GM12892 (cell line): ENCODE results near the gene GNG11.

Experiments
- DNase-seq: peaks from one replicate; pipeline ENCODE4 v3.0.0; 2011; ENCODE audit not compliant: insufficient read length
- FAIRE-seq: peaks from 2 replicates; lab custom pipeline; 2011; peaks lifted over from hg19 to GRCh38; lab: Jason Lieb, UNC
- POLR2A ChIP-seq: IDR thresholded peaks from 2 replicates; pipeline ENCODE4 v1.6.1; 2011; ENCODE audit warnings: low read depth, low read length, control low read depth
- POLR2AphosphoS5 ChIP-seq: IDR thresholded peaks from 2 replicates; pipeline ENCODE4 v1.6.1; 2011; ENCODE audit warnings: low read depth, low read length, control low read depth
- TAF1 ChIP-seq: IDR thresholded peaks from 2 replicates; pipeline ENCODE4 v1.6.1; 2011; ENCODE audit warnings: low read depth, mild to moderate bottlenecking, control low read depth, low read length, borderline replicate concordance

The GNG11 gene

DNA sequence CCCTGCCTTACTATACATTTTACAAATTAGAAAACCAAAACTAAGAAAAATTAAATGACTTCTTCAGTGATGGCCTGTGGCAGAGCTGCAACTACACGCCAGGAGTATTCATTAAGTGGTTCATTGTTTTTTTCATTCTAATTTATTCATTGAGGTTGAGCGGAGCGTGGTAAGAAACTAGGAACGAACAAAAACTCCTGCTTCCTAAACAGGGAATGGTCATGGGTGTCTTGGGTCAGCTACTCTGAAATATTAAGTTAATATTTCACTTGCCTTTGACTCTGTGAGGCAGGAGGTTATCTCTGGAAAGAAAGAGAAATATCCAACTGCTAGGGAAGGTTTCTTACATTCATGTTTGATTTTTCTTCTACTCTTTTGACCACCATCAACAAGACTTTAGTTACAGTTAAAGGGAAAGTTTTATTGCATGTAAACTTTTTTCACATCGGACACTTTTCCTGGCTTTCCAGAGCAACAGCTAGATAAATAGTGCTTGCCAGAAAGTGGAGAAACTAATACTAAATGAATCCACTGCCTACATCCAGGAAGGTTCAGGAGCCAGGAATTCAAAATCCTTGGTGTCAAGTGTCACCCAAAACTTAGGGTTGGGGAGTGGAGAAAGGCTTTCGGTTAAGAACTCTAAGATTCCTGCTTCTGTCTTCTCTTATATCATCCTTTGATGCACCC, 896 bp upstream of the GNG11 start:
- no peak for DNase-seq

DNA sequence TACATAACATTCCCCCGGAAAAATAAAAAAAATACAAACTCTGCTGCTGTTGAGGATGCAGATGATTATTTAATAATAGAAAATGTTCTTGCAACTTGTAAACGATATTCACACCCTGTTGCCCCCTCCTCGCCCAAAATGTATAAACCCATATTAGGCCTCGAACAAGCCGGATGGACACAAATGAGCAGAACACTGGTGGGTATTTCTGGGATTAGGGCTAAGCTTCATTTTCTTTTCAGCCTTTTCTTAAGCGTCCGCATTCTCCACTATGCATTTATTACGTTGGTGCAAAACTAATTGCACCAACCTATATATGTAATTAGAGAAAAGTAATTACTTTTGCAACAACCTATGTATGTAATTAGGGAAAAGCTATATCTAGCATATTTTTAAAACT, 349 bp upstream of the GNG11 start:
- TF ChIP-seq POLR2A (no peak), TAF1 (no peak), POLR2AphosphoS5 (no peak)
- FAIRE-seq = no peak
- no peak for DNase-seq

More for the DNA sequence above, 896 bp upstream of the GNG11 start:
- TF ChIP-seq TAF1 (no peak), POLR2A (no peak), POLR2AphosphoS5 (no peak)
- no peak for FAIRE-seq

DNA sequence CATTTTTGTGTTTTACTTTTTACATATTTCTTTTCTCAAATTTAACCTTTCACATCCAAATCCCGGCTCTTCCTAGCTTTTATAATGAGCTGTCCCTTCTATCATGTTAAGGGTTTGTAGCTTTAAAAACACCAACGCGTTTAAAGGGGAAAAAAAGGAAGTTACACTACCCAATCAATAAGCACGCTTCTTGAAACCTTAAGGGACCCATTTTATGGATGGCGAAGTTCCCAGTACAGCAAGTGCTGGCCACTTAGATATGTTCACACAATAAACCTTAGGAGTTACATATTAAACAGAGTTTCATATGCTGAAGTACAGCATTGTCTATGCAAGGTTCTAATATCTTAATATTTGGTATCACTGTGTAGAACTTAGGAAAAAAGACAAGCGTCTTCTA, 1.8 kb downstream of the GNG11 start:
- no peak for TF ChIP-seq TAF1
- FAIRE-seq = no peak

DNA sequence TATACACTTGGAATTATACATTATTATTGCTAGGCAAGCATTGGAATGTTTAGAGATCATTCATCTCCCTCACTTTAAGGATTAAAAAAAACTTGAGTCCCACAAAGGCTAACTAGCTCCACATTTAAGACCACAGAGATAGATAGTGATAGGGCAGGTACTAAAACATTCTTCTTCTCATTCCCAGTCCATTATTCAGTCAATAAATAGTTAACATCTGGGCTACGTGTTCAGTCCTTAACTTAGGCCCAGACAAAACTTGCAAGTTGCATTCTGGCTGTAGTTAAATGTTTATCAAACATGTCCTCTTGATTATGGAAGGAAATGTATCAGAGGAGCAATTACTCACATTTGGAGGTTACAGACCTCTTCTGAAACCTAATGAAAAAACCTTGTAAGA, 2.4 kb downstream of the GNG11 start:
- FAIRE-seq (no peak), DNase-seq (no peak)
- TF ChIP-seq POLR2AphosphoS5 = no peak
- TF ChIP-seq POLR2A = no peak
- no peak for TF ChIP-seq TAF1

More for the DNA sequence above, 1.8 kb downstream of the GNG11 start:
- DNase-seq = no peak

DNA sequence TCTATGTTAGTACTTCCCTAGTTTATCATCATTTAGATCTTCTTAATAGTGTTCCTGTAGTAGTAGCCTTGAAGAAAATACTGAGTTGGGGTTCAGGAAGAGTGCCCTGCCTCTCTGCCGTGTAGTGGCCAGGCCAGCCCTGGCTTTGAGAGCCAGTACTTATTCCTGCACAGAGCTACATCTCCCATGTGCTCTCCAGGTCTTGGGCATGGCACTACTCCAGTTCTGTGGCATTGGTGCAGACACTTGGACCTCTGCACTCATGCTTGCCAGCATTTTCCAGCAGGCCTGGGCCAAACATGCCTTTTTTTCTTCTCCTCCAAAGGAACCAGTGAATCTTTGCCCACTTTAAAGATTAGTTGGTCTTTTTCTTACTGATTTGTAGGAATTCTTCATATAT, 5.3 kb downstream of the GNG11 start:
- FAIRE-seq (no peak), DNase-seq (no peak)
- TF ChIP-seq POLR2AphosphoS5 (no peak), TAF1 (no peak)

DNA sequence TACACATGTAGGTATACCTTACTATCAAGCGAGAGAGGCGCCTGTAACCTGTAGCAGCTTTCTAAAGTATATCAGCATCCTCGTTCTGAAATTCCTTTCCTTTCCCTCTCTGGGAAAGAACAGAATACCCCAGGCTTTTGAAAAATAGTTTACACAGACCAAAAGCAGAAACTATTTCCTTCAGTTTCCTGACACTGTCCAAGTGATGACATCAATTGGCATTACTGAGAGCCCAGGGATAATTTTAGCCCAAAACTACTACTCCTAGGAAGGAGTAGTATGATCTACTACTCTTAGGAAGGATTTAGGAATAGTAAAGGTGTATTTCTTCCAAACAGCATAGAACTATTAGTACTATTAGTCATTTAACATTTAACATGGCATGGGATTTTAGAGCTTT, 6.0 kb downstream of the GNG11 start:
- FAIRE-seq (no peak), DNase-seq (no peak)
- TF ChIP-seq POLR2A (no peak), POLR2AphosphoS5 (no peak), TAF1 (no peak)

DNA sequence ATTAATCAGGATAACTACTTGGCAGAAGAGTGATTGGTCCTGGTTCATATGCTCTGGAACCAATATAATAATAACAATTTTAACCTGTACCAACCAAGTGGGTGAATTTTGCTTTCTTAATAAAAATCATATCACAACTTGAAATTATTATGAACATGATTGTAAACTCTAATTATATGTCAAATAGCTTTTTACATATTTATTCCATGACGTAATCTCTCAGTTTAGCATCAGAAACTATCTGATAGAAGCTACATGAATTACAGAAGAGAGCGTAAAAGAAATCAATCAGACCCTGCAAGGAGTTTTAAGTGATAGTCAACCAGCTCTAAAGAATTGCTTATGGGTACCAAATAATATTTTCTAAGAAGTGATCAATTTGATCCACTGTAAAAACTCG, 10.1 kb downstream of the GNG11 start:
- TF ChIP-seq TAF1 = no peak
- FAIRE-seq (no peak), DNase-seq (no peak)

DNA sequence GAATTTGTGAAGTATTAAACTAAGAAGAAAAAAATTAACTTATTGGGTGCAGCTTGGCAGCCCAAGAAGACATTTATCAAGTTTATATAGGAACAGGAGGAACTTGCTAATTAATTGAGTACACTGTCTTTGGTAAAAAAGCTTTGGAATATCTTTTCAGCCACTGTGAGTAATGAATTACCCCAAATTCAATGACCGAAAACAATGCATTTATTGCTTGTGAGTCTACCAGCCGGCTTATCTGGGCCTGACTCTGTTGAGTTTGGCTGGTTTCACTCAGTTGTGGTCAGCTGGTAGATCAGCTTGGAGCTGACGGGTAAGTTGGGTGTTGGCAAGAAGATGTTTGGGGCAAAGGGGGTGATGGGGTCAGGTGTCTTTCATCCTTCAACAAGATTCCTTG, 11.6 kb downstream of the GNG11 start:
- FAIRE-seq = no peak
- TF ChIP-seq TAF1 (no peak), POLR2AphosphoS5 (no peak), POLR2A (no peak)
- no peak for DNase-seq

DNA sequence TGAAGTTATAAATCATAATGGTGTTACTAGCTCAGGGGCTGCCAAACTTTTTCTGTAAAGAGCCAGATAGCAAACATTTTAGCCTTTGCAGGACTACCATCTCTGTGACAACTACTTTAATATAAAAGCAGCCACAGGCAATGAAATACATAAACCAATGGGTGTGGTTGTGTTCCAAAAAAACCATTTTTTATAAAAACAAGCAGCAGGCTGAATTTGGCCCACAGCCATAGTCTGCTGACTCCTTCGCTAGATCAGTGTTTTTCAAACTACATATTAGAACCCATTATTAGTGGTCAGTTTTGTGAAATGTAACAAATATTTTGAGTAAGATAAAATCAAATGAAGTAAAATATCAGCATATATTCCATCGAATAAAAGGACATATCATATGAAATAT, 13.6 kb downstream of the GNG11 start:
- FAIRE-seq (no peak), DNase-seq (no peak)
- no peak for TF ChIP-seq POLR2AphosphoS5
- no peak for TF ChIP-seq POLR2A
- no peak for TF ChIP-seq TAF1

DNA sequence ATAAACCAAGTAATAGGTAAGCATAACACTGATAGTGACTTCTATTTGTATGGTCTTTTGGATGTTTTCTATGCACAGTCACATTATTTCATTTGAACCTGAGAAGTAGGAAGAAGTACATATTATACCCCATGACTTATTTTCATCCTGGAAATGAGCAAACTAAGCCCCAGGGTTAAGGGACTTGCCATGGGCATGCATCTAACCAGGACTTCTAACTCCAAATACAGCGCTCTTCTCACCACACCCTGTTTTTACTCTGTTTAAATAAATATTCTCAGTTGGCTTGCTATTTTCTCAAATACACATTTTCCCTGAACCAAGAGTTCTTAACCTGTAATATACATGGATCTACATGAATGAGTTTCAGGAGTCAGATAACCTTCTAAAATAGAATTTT, 16.3 kb downstream of the GNG11 start:
- FAIRE-seq (no peak), DNase-seq (no peak)
- TF ChIP-seq POLR2A = no peak
- TF ChIP-seq POLR2AphosphoS5 = no peak
- TF ChIP-seq TAF1 = no peak

DNA sequence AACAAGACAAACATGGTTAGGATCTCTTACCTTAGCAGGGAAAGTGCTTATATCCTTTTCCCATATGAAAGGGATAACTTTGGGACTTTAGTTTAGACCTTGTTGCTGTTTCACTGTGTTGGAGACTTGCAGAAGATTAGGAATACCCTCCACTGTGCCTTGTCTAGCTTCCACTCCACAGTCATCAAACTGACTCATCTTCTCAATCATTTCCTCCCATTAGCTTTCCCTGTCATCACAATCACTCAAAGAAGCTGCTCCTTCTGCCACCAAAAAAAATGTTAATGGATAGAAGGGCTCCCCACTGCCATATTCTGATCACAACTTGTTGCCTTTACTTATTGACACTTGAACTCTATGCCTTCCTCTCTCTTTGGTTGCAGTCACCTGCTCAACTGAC, 16.8 kb downstream of the GNG11 start:
- FAIRE-seq (no peak), DNase-seq (no peak)
- TF ChIP-seq TAF1 (no peak), POLR2AphosphoS5 (no peak), POLR2A (no peak)

DNA sequence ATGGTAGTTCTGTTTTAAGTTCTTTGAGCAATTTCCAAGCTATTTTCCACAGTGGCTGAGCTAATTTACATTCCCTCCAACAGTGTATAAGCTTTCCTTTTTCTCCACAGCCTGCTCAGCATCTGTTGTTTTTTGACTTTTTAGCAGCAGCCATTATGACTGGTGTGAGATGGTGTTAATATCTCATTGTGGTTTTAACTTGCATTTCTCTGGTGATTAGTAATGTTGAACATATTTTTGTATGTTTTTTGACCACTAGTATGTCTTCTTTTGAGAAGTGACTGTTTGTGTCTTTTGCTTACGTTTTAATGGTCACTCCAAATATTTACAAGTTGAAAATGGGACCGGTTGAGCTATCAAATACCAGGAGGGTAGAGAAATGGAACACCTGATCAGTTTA, 20.4 kb downstream of the GNG11 start:
- FAIRE-seq = no peak
- TF ChIP-seq TAF1 (no peak), POLR2AphosphoS5 (no peak), POLR2A (no peak)

DNA sequence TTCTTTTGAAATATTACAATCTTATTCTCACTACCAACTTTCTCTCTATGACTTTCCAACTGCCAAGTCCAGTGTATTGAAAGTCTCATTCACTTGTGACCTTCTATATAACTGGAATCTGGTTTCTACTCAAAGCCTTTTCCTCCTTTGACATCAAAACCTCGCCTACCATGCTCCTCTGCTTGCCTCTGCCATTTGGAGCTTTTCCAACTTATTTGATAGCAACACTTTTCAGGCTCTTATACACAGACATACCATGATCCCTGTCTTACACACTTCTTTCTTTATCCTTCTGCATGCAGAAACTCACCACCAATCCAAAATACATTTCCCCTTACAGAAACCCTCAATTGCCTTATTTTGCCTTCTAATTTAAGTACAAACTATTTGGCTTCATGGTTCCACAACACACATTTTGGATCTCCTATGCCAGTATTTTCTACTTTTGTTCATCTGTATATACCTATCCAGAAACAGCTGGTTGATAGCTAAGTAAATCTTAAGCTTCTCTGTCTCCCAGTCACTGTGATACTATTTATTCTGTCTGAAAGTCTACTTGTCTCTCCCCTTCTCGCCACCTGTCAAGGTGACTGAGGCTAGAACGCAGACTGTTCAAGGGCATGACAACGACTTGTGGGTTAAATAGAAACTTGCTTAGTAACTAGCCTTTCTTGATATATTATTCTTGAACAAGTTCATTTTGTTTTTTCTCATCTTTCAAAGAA, 22.4 kb downstream of the GNG11 start:
- DNase-seq = no peak
- no peak for FAIRE-seq
- TF ChIP-seq POLR2A = no peak
- no peak for TF ChIP-seq POLR2AphosphoS5
- no peak for TF ChIP-seq TAF1

More for the DNA sequence above, 20.4 kb downstream of the GNG11 start:
- no peak for DNase-seq
